Endodermal cell (in vitro differentiated cells): ENCODE data around the gene BAHCC1. TPM values are rescaled to one million over a fixed set of nuclear protein-coding genes. Genes with fewer than 3 reads are reported as not detected.
"Not testable (repeated sequence)": the region's sequence is repeated elsewhere in the genome, so short reads cannot be mapped to it uniquely, and the experiment has no call there.

Experiments
- DNase-seq: peaks from one replicate; pipeline ENCODE4 v3.0.0-alpha.2; 2017
- H3K27ac ChIP-seq: 2 replicates; pipeline ENCODE4 v1.5.1; 2013; ENCODE audit warnings: mild to moderate bottlenecking, low read depth, low read length, moderate library complexity
- H3K27me3 ChIP-seq: 2 replicates; pipeline ENCODE4 v1.6.1; 2013; ENCODE audit warnings: mild to moderate bottlenecking, low read length, moderate library complexity; ENCODE audit not compliant: insufficient read depth, control insufficient read depth, poor library complexity, severe bottlenecking
- H3K36me3 ChIP-seq: 2 replicates; pipeline ENCODE4 v1.7.0; 2013; ENCODE audit warnings: mild to moderate bottlenecking, low read length, moderate library complexity; ENCODE audit not compliant: control insufficient read depth, insufficient read depth
- H3K4me1 ChIP-seq: one replicate; pipeline ENCODE4 v1.7.0; 2013; ENCODE audit warnings: low read length; ENCODE audit not compliant: control insufficient read depth, insufficient read depth
- H3K4me3 ChIP-seq: 2 replicates; pipeline ENCODE4 v1.5.1; 2013; ENCODE audit warnings: mild to moderate bottlenecking, low read length, moderate library complexity
- H3K9ac ChIP-seq: 2 replicates; pipeline ENCODE4 v1.6.1; 2013; ENCODE audit warnings: mild to moderate bottlenecking, low read length, moderate library complexity; ENCODE audit not compliant: poor library complexity, severe bottlenecking; ENCODE audit errors: extremely low read depth
- H3K9me3 ChIP-seq: 2 replicates; pipeline ENCODE4 v1.6.1; 2013; ENCODE audit warnings: mild to moderate bottlenecking, low read length, moderate library complexity; ENCODE audit not compliant: control insufficient read depth
- H3K27ac Mint-ChIP-seq: 2 replicates; pipeline ENCODE4 v1.8.0; 2020; ENCODE audit warnings: mixed read lengths
- H3K27me3 Mint-ChIP-seq: 2 replicates; pipeline ENCODE4 v1.8.0; 2021; ENCODE audit warnings: mild to moderate bottlenecking, mixed read lengths; ENCODE audit not compliant: insufficient read depth
- H3K36me3 Mint-ChIP-seq: 2 replicates; pipeline ENCODE4 v1.8.0; 2020; ENCODE audit warnings: low read depth, mixed read lengths
- H3K4me1 Mint-ChIP-seq: 2 replicates; pipeline ENCODE4 v1.8.0; 2020; ENCODE audit warnings: mixed read lengths
- H3K4me3 Mint-ChIP-seq: 2 replicates; pipeline ENCODE4 v1.8.0; 2020; ENCODE audit warnings: mild to moderate bottlenecking, moderate library complexity, mixed read lengths
- H3K9me3 Mint-ChIP-seq: 2 replicates; pipeline ENCODE4 v1.8.0; 2020; ENCODE audit warnings: mild to moderate bottlenecking, mixed read lengths
- CTCF ChIP-seq: fragments of 200-600 bp; sonication (generic); conservative IDR thresholded peaks from 2 replicates; pipeline ENCODE4 v1.5.0; 2021; ENCODE audit warnings: antibody characterized with exemption, mild to moderate bottlenecking
- WGBS, 2 experiments: methylation state at CpG; one replicate each; pipeline versions ENCODE4 v1.1.5 to v1.1.7; 2013; ENCODE audit warnings: missing lambda C conversion rate in 2 of 2, mixed read lengths in 1 of 2; ENCODE audit not compliant: insufficient coverage in 1 of 2, insufficient read length in 1 of 2; 5-methylcytosine and 5-hydroxymethylcytosine counted together
- total RNA-seq, 2 donors: library from RNA; stranded (reverse); fragmentation: NEBNext Ultra II Directional in 1 of 2; extraction: Animal tissue kit (Norgen Biotek cat#: 25700) in 1 of 2; gene quantifications; 2 replicates in 1 of 2; 3 replicates in 1 of 2; pipeline ENCODE4 v1.2.1, GENCODE V29; 2021

BAHCC1 gene
- total RNA-seq, 2 donors from 2014 or later = 63.9 to 78.1 TPM

GRCh38 chr17:81350320-81350890 is 44.9 kb upstream of the BAHCC1 start:
- Histone ChIP-seq H3K27ac (peak overlapping the region; percentile 26), H3K36me3 (no peaks in the 10 kb centered on the region), H3K27me3 (peaks cover 6% of the 10 kb centered on the region), H3K4me1 (peaks cover 16% of the 10 kb centered on the region), H3K9ac (no peak overlapping the region), H3K9me3 (no peaks in the 10 kb centered on the region), H3K4me3 (no peak overlapping the region)
- Mint-ChIP-seq H3K4me3 (no peak overlapping the region), H3K4me1 (peaks cover 9% of the 10 kb centered on the region), H3K27ac (no peak overlapping the region), H3K27me3 (peaks cover 38% of the 10 kb centered on the region), H3K9me3 (peaks cover 6% of the 10 kb centered on the region), H3K36me3 (no peaks in the 10 kb centered on the region)
- no peak for DNase-seq
- 95 to 98% methylated on average over 8 of the region's 8 CpGs for WGBS, 2 experiments
- TF ChIP-seq CTCF = no peak

- H3K4me3 ChIP-seq, H3K4me3 Mint-ChIP-seq, H3K9ac ChIP-seq, H3K27me3 ChIP-seq, H3K9me3 ChIP-seq, H3K36me3 ChIP-seq, H3K36me3 Mint-ChIP-seq, H3K27ac Mint-ChIP-seq, H3K9me3 Mint-ChIP-seq, DNase-seq, H3K27ac ChIP-seq, H3K4me1 Mint-ChIP-seq: not testable (repeated sequence)
- H3K4me1 ChIP-seq = peaks cover 16% of the 10 kb centered on the region
- WGBS, 2 experiments = 87 to 94% methylated on average over 16 to 25 of the region's 25 CpGs
- peaks cover 38% of the 10 kb centered on the region for H3K27me3 Mint-ChIP-seq
Observed at GRCh38 chr17:81351329-81352052, 43.8 kb upstream of the BAHCC1 start.

- H3K4me3 ChIP-seq, H3K27ac Mint-ChIP-seq, H3K4me3 Mint-ChIP-seq, H3K27ac ChIP-seq, H3K9me3 Mint-ChIP-seq, H3K9ac ChIP-seq, H3K36me3 ChIP-seq, H3K9me3 ChIP-seq, DNase-seq, H3K27me3 ChIP-seq, H3K36me3 Mint-ChIP-seq, H3K4me1 Mint-ChIP-seq: not testable (repeated sequence)
- H3K4me1 ChIP-seq = peaks cover 12% of the 10 kb centered on the region
- peaks cover 34% of the 10 kb centered on the region for H3K27me3 Mint-ChIP-seq
- WGBS, 2 experiments = 91 to 100% methylated on average over 1 to 38 of the region's 38 CpGs
Observed at GRCh38 chr17:81352056-81352455, 43.2 kb upstream of the BAHCC1 start.

- H3K4me1 ChIP-seq = no peaks in the 10 kb centered on the region
- WGBS, 2 experiments = 90 to 93% methylated on average over 8 to 13 of the region's 14 CpGs
- Mint-ChIP-seq H3K36me3 (no peaks in the 10 kb centered on the region), H3K4me1 (no peaks in the 10 kb centered on the region), H3K9me3 (peaks cover 6% of the 10 kb centered on the region), H3K27me3 (peaks cover 22% of the 10 kb centered on the region), H3K4me3 (no peak overlapping the region), H3K27ac (no peak overlapping the region)
- H3K27me3 ChIP-seq = no peaks in the 10 kb centered on the region
- H3K9ac ChIP-seq = no peak overlapping the region
- no peak for TF ChIP-seq CTCF
- H3K36me3 ChIP-seq = no peaks in the 10 kb centered on the region
- no peak overlapping the region for H3K27ac ChIP-seq
- no peak overlapping the region for H3K4me3 ChIP-seq
- H3K9me3 ChIP-seq = no peaks in the 10 kb centered on the region
- no peak for DNase-seq
Observed at GRCh38 chr17:81354252-81354953, 40.9 kb upstream of the BAHCC1 start.
